C4-2B (cell line): ENCODE data around the gene SULT1C3.

Experiments used
- CTCF ChIP-seq: fragments of 450-650 bp; conservative IDR thresholded peaks from 2 replicates; pipeline ENCODE4 v1.5.1; 2017; ENCODE audit warnings: mild to moderate bottlenecking
- ZFX ChIP-seq: fragments of 450-650 bp; IDR thresholded peaks from 2 replicates; pipeline ENCODE4 v1.6.1; 2017

- no peak for TF ChIP-seq CTCF
- TF ChIP-seq ZFX, result no peak
These were observed 5.1 kb downstream of the SULT1C3 start for GRCh38 chr2:108244667-108245414.
